Suprapubic skin (tissue), 3 donors: ENCODE data around the gene MYH15.

Experiments
- CTCF ChIP-seq, 2 donors: fragments of 200-600 bp in 1 of 2; fragments of 450-650 bp in 1 of 2; sonication (generic) in 1 of 2; IDR thresholded peaks; one replicate each; pipeline ENCODE4 v1.5.1; 2016 to 2019; ENCODE audit warnings: antibody characterized with exemption in 2 of 2, mild to moderate bottlenecking in 1 of 2, moderate library complexity in 1 of 2
- POLR2AphosphoS5 ChIP-seq, 3 donors: sonication (generic); formaldehyde crosslinking; IDR thresholded peaks; one replicate each; pipeline ENCODE4 v1.6.1; 2017; ENCODE audit warnings: antibody characterized with exemption in 3 of 3

DNA sequence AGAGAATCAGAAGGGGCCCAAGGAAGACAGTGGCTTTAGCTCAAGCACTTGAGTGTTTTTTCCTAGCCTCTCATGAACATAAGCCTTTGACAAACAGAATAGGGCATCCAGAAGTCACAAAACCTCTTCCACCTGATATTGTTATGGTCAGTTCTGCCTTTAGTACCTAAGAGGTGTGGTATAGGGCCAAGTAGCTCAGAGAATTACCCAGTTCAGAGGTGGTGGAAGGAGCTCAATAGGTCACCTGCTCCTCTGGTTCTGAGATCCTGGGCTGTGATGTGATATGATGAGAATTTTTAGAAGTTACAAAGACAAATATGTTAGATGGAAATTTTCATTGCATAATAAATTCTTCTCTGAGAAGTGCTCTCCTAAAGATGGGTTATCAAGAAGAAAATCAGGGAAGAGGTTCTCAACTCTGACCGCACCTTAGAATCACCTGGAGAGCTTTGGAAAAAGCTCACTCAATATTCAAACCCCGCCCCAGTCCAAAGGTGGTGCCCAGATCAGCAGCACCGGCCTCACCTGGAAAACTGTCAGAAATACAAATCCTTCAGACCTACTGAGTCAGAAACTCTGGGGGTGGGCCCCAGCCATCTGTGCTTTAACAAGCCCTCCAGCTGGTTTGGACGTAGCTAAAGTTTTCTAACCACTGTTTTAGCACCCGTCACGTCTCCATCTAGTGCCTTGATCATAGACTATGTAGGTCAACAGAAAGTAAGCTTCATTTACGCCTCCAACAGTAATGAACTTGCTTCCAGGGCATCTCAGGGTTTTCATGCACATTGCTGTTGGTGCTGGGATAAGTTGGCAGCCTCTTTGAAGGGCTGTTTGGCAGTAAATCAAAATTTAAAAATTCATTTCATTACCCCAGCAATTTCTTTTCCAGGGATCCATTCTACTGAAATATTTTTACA lies 101.3 kb downstream of the MYH15 start:
- TF ChIP-seq POLR2AphosphoS5 (IDR thresholded peaks at IDR 0.05) (no peak), CTCF (IDR thresholded peaks at IDR 0.05) (no peak)
